Liver (tissue), 9 donors: ENCODE measurements around the gene SLMAP. TPM values are rescaled to one million over a fixed set of nuclear protein-coding genes. Genes with fewer than 3 reads are reported as not detected.

Experiments used
- DNase-seq: peaks from one replicate; pipeline ENCODE4 v3.0.0-alpha.2; 2017; ENCODE audit warnings: low spot score
- H3K27ac ChIP-seq, 2 donors: one replicate each; pipeline ENCODE4 v1.7.0; 2013; ENCODE audit warnings: inconsistent platforms in 2 of 2, low read length in 2 of 2, control low read depth in 1 of 2, low read depth in 1 of 2, mild to moderate bottlenecking in 1 of 2
- H3K27me3 ChIP-seq, 4 donors: one replicate each; pipeline versions ENCODE4 v1.6.1 to v1.7.0; 2013; ENCODE audit warnings: low read length in 3 of 4, inconsistent platforms in 1 of 4, mild to moderate bottlenecking in 1 of 4, moderate library complexity in 1 of 4; ENCODE audit not compliant: control insufficient read depth in 4 of 4, insufficient read depth in 4 of 4
- H3K36me3 ChIP-seq, 4 donors: one replicate each; pipeline versions ENCODE4 v1.6.1 to v1.7.0; 2013; ENCODE audit warnings: low read length in 3 of 4, mild to moderate bottlenecking in 3 of 4, low read depth in 1 of 4, moderate library complexity in 1 of 4; ENCODE audit not compliant: control insufficient read depth in 4 of 4, insufficient read depth in 3 of 4
- H3K4me1 ChIP-seq, 4 donors: one replicate each; pipeline versions ENCODE4 v1.6.1 to v1.7.0; 2013; ENCODE audit warnings: low read length in 3 of 4, mild to moderate bottlenecking in 3 of 4, moderate library complexity in 1 of 4; ENCODE audit not compliant: control insufficient read depth in 4 of 4, insufficient read depth in 4 of 4
- H3K4me3 ChIP-seq, 3 donors: one replicate each; pipeline versions ENCODE4 v1.6.1 to v1.7.0; 2013; ENCODE audit warnings: low read length in 3 of 3, control low read depth in 1 of 3, low read depth in 1 of 3, mild to moderate bottlenecking in 1 of 3
- H3K9ac ChIP-seq, 2 donors: one replicate each; pipeline ENCODE4 v1.7.0; 2013; ENCODE audit warnings: low read length in 2 of 2, mild to moderate bottlenecking in 2 of 2, moderate library complexity in 2 of 2, control low read depth in 1 of 2, low read depth in 1 of 2
- H3K9me3 ChIP-seq, 4 donors: one replicate each; pipeline versions ENCODE4 v1.6.1 to v1.7.0; 2013; ENCODE audit warnings: low read length in 3 of 4; ENCODE audit not compliant: control insufficient read depth in 4 of 4
- EGR1 ChIP-seq, 2 donors: IDR thresholded peaks; 2 replicates each; pipeline ENCODE4 v1.6.1; 2016 to 2018; ENCODE audit warnings: antibody characterized with exemption in 2 of 2, low read depth in 2 of 2
- FOXA2 ChIP-seq: IDR thresholded peaks from 2 replicates; pipeline ENCODE4 v1.6.1; 2016; ENCODE audit warnings: antibody characterized with exemption
- HNF4A ChIP-seq, 2 donors: conservative IDR thresholded peaks; 2 replicates each; pipeline ENCODE4 v1.6.1; 2016; ENCODE audit warnings: antibody characterized with exemption in 2 of 2, mild to moderate bottlenecking in 2 of 2
- HNF4G ChIP-seq: IDR thresholded peaks from 2 replicates; pipeline ENCODE4 v1.6.1; 2016; ENCODE audit warnings: antibody characterized with exemption
- JUND ChIP-seq, 2 donors: IDR thresholded peaks; 2 replicates each; pipeline ENCODE4 v1.6.1; 2016; ENCODE audit warnings: antibody characterized with exemption in 2 of 2
- NR2F2 ChIP-seq: IDR thresholded peaks from 2 replicates; pipeline ENCODE4 v1.6.1; 2016; ENCODE audit warnings: antibody characterized with exemption
- RAD21 ChIP-seq, 2 donors: IDR thresholded peaks; 2 replicates each; pipeline ENCODE4 v1.6.1; 2016; ENCODE audit warnings: antibody characterized with exemption in 2 of 2, mild to moderate bottlenecking in 2 of 2
- REST ChIP-seq: IDR thresholded peaks from 2 replicates; pipeline ENCODE4 v1.6.1; 2016; ENCODE audit warnings: antibody characterized with exemption, mild to moderate bottlenecking
- RXRA ChIP-seq, 2 donors: IDR thresholded peaks; 2 replicates each; pipeline ENCODE4 v1.6.1; 2017 to 2018; ENCODE audit warnings: antibody characterized with exemption in 2 of 2, mild to moderate bottlenecking in 1 of 2
- SP1 ChIP-seq: IDR thresholded peaks from 2 replicates; pipeline ENCODE4 v1.6.1; 2018; ENCODE audit warnings: antibody characterized with exemption, mild to moderate bottlenecking
- TAF1 ChIP-seq: conservative IDR thresholded peaks from 2 replicates; pipeline ENCODE4 v1.6.1; 2016; ENCODE audit warnings: antibody characterized with exemption, mild to moderate bottlenecking
- YY1 ChIP-seq: IDR thresholded peaks from 2 replicates; pipeline ENCODE4 v1.6.1; 2016; ENCODE audit warnings: antibody characterized with exemption, mild to moderate bottlenecking
- WGBS: extraction: QIAGEN DNeasy Blood & Tissue Kit; methylation state at CpG from one replicate; pipeline ENCODE4 v1.1.7; 2013; 5-methylcytosine and 5-hydroxymethylcytosine counted together
- polyA plus RNA-seq, 2 donors: library from polyadenylated mRNA; stranded (reverse) in 1 of 2; unstranded in 1 of 2; fragments of 200-250 nt in 1 of 2; fragments of >200 nt in 1 of 2; fragmentation: Nextera tagmentation in 1 of 2; extraction: Ambion mirVana in 1 of 2; gene quantifications; one replicate each; pipeline versions ENCODE4 v1.2.1 to v1.2.3, GENCODE V29; 2013 to 2015
- total RNA-seq, 2 donors: library from RNA; depleted of rRNA; stranded (reverse); fragments of >200 nt; gene quantifications; one replicate each; pipeline ENCODE4 v1.2.3, GENCODE V29; 2014
- TF ChIP-seq, protein P1 (sequence below): IDR thresholded peaks from 2 replicates; pipeline ENCODE4 v1.6.1; 2016; ENCODE audit warnings: antibody characterized with exemption
- TF ChIP-seq, protein P2 (sequence below): fragments of 150-350 bp; IDR thresholded peaks from 2 replicates; pipeline ENCODE4 v1.5.1; 2017; ENCODE audit warnings: improper control_type of control experiment, low read depth, low read length; ENCODE audit not compliant: missing input control
- TF ChIP-seq, protein P3 (sequence below): IDR thresholded peaks from 2 replicates; pipeline ENCODE4 v1.6.1; 2016; ENCODE audit warnings: antibody characterized with exemption
- donor health status: healthy.
- donor health status: healthy.
- donor health status: healthy.
- donor health status: healthy.
- donor health status: healthy.

Gene SLMAP
- total and polyA plus RNA-seq, 4 donors, result 10.2 to 37.8 (median 19.4) TPM

DNA sequence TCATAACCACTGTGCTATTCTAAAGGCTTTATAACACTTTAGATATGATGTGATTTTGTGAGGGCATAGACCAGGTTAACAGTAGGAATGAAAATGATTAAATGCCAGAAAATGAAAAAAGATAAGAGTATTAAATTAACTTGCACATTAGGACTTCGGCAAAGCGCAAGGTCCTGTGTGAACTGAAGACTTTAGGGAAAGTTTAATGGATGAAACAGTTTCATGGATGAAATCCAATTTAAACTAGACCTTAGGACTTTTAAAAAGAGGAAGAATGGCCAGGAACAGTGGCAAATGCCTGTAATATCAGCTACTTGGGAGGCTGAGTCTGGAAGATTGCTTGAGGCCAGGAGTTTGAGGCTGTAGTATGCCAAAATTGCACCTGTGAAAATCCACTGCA lies 8.7 kb downstream of the SLMAP start:
- Histone ChIP-seq H3K4me1 (peaks cover 6 to 25% (median 19%) of the 10 kb centered on the region in 4 donors), H3K27me3 (no peaks in the 10 kb centered on the region), H3K9me3 (no peaks in the 10 kb centered on the region), H3K27ac (no peak overlapping the region), H3K4me3 (peak overlapping the region in 1 of 3 donors; percentile 17), H3K36me3 (no peaks in the 10 kb centered on the region), H3K9ac (no peak overlapping the region)
- WGBS, result 39% methylated on average over 2 of the region's 2 CpGs
- no peak for DNase-seq
- peak; percentile 19 to 28 for TF ChIP-seq RXRA (IDR thresholded peaks at IDR 0.05)
- TF ChIP-seq HNF4A (conservative IDR thresholded peaks at IDR 0.05), result peak; percentile 74 to 79
- no peak for TF ChIP-seq REST
- TF ChIP-seq YY1, result peak; percentile 72
- TF ChIP-seq RAD21 (IDR thresholded peaks at IDR 0.05), result peak; percentile 17 to 31

DNA sequence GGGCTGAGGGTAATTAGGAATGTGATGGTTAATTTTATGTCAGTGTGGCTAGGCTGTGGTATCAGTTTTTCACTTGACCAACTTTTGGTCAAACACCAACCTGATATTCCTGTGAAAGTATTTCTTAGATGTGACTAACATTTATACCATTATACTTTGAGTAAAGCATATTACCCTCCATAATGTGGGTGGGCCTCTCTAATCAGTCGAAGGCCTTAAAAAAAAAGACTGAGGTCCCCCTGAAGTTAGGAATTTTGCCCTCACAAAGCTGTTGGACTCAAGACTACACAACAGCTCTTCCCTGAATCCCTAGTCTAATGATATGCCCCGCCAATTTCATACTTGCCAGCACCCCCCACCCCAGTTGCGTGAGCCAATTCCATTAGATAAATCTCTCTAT lies 12.5 kb downstream of the SLMAP start:
- TF ChIP-seq JUND (IDR thresholded peaks at IDR 0.05), result no peak
- no peak for TF ChIP-seq SP1
- over 99% methylated on average over 3 of the region's 3 CpGs for WGBS
- H3K4me3 ChIP-seq, result no peak overlapping the region

GRCh38 chr3:57770009-57770827 lies 14.1 kb downstream of the SLMAP start:
- no peaks in the 10 kb centered on the region for H3K36me3 ChIP-seq
- H3K4me3 ChIP-seq, result no peak overlapping the region
- H3K9ac ChIP-seq, result no peak overlapping the region
- peaks cover 7 to 15% (median 12%) of the 10 kb centered on the region in 4 donors for H3K4me1 ChIP-seq
- no peak for DNase-seq
- no peaks in the 10 kb centered on the region for H3K27me3 ChIP-seq
- H3K27ac ChIP-seq, result no peak overlapping the region
- 75% methylated on average over 4 of the region's 4 CpGs for WGBS
- H3K9me3 ChIP-seq, result no peaks in the 10 kb centered on the region
- no peak for TF ChIP-seq RXRA (IDR thresholded peaks at IDR 0.05)
- no peak for TF ChIP-seq FOXA2
- TF ChIP-seq JUND (IDR thresholded peaks at IDR 0.05), result no peak
- TF ChIP-seq EGR1 (IDR thresholded peaks at IDR 0.05; ENCODE audit: low read depth in 2 of 2), result no peak
- no peak for TF ChIP-seq NR2F2
- TF ChIP-seq TAF1, result no peak
- TF ChIP-seq, protein P1, sequence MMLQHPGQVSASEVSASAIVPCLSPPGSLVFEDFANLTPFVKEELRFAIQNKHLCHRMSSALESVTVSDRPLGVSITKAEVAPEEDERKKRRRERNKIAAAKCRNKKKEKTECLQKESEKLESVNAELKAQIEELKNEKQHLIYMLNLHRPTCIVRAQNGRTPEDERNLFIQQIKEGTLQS, result no peak
- TF ChIP-seq, protein P2, sequence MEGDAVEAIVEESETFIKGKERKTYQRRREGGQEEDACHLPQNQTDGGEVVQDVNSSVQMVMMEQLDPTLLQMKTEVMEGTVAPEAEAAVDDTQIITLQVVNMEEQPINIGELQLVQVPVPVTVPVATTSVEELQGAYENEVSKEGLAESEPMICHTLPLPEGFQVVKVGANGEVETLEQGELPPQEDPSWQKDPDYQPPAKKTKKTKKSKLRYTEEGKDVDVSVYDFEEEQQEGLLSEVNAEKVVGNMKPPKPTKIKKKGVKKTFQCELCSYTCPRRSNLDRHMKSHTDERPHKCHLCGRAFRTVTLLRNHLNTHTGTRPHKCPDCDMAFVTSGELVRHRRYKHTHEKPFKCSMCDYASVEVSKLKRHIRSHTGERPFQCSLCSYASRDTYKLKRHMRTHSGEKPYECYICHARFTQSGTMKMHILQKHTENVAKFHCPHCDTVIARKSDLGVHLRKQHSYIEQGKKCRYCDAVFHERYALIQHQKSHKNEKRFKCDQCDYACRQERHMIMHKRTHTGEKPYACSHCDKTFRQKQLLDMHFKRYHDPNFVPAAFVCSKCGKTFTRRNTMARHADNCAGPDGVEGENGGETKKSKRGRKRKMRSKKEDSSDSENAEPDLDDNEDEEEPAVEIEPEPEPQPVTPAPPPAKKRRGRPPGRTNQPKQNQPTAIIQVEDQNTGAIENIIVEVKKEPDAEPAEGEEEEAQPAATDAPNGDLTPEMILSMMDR, result no peak
- no peak for TF ChIP-seq YY1
- TF ChIP-seq, protein P3, sequence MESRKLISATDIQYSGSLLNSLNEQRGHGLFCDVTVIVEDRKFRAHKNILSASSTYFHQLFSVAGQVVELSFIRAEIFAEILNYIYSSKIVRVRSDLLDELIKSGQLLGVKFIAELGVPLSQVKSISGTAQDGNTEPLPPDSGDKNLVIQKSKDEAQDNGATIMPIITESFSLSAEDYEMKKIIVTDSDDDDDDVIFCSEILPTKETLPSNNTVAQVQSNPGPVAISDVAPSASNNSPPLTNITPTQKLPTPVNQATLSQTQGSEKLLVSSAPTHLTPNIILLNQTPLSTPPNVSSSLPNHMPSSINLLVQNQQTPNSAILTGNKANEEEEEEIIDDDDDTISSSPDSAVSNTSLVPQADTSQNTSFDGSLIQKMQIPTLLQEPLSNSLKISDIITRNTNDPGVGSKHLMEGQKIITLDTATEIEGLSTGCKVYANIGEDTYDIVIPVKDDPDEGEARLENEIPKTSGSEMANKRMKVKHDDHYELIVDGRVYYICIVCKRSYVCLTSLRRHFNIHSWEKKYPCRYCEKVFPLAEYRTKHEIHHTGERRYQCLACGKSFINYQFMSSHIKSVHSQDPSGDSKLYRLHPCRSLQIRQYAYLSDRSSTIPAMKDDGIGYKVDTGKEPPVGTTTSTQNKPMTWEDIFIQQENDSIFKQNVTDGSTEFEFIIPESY, result no peak
- TF ChIP-seq REST, result no peak
- no peak for TF ChIP-seq HNF4G

More for the DNA sequence above, 12.5 kb downstream of the SLMAP start:
- no peak overlapping the region for H3K27ac ChIP-seq
- no peaks in the 10 kb centered on the region for H3K36me3 ChIP-seq
- H3K4me1 ChIP-seq, result peaks cover 9 to 30% (median 24%) of the 10 kb centered on the region in 4 donors
- no peak for DNase-seq
- no peak overlapping the region for H3K9ac ChIP-seq
- no peaks in the 10 kb centered on the region for H3K27me3 ChIP-seq
- no peaks in the 10 kb centered on the region for H3K9me3 ChIP-seq
